ENCODE measurements around the gene ETFBKMT. TPM values are rescaled to one million over a fixed set of nuclear protein-coding genes. Genes with fewer than 3 reads are reported as not detected.

Gene ETFBKMT
- total and polyA plus RNA-seq, 2 of the 4 experiments (the other 2 are of a cell fraction), result 1.2 to 2.5 TPM

DNA sequence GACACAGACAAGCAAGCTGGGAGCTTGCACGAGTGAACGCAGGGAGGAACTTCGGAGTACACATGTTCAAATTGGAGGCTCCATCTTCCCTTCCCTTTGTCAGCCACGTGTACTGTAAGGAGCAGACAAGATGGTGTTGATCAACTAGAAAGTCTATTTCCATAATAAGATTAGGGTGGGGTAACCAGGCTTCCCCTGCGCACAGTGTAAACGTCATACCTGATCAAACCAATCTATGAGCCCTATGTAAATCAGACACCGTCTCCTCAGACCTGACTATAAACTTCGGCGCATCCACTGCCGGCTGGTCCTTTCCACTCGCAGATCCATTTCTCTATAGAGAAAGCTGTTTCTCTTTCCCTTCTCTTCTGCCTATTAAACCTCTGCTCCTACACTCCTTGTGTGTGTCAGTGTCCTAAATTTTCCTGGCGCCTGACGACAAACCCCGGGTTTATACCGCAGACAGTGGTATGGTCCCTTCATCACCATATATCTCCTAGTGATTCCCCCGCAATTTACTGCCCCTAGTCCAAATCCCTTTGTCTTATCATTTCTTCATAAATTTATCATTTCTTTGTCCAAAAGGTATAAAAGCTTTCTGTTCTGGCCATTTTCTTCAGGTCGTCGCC is 7.5 kb upstream of the ETFBKMT start:
- Histone ChIP-seq H3K36me3 (ENCODE audit: control insufficient read depth, insufficient read depth, low read length) (no peaks in the 10 kb centered on the region), H3K9me3 (ENCODE audit: control insufficient read depth, insufficient read depth, low read length) (no peaks in the 10 kb centered on the region), H3K4me3 (ENCODE audit: insufficient read depth, low read depth, low read length) (no peak overlapping the region), H3K4ac (ENCODE audit: low read depth, low read length) (no peak overlapping the region), H2BK15ac (ENCODE audit: low read depth, low read length) (no peak overlapping the region), H2AK9ac (replicated peaks; ENCODE audit: low read depth, low read length, poor library complexity) (no peak overlapping the region), H4K91ac (ENCODE audit: insufficient read depth, low read depth, low read length) (no peak overlapping the region), H3K14ac (replicated peaks; ENCODE audit: low read depth, low read length) (no peak overlapping the region), H3K9me1 (ENCODE audit: insufficient read depth, low read length) (no peaks in the 10 kb centered on the region), H2AK5ac (ENCODE audit: low read depth, low read length) (no peak overlapping the region), H4K5ac (ENCODE audit: low read depth, low read length) (no peak overlapping the region), H3K4me2 (ENCODE audit: low read depth, low read length) (no peak overlapping the region), H2BK120ac (ENCODE audit: low read depth, low read length) (no peak overlapping the region), H3K56ac (ENCODE audit: extremely low read depth, insufficient read depth, low read length) (no peak overlapping the region), H2AFZ (replicated peaks; ENCODE audit: low read length, poor library complexity) (peak overlapping the region; percentile 58), H3K4me1 (ENCODE audit: control insufficient read depth, insufficient read depth, low read length) (peaks cover 2% of the 10 kb centered on the region; the same call in 1 of the 2 replicates), H3K23ac (ENCODE audit: low read depth, low read length) (no peak overlapping the region), H2BK5ac (ENCODE audit: low read depth, low read length, poor library complexity, severe bottlenecking) (no peak overlapping the region), H3K79me1 (ENCODE audit: low read depth in 1 of 2, low read length in 2 of 2) (no peaks in the 10 kb centered on the region), H3K27me3 (ENCODE audit: control insufficient read depth, insufficient read depth, low read length) (no peaks in the 10 kb centered on the region), H4K8ac (ENCODE audit: low read depth in 2 of 2, low read length in 2 of 2) (peak overlapping the region in 1 of 2 experiments; percentile 70; a peak in 1 of 4 replicates), H2BK20ac (ENCODE audit: low read depth, low read length) (no peak overlapping the region), H3K9ac (ENCODE audit: low read depth, low read length) (no peak overlapping the region), H3K18ac (ENCODE audit: low read depth, low read length) (no peak overlapping the region), H3K27ac (ENCODE audit: insufficient read depth, low read length) (no peak overlapping the region), H4K20me1 (ENCODE audit: insufficient read depth, low read length) (no peaks in the 10 kb centered on the region)
- CTCF ChIA-PET, result interaction anchor here (0.5 to 1.4 kb wide), 4 partner anchors 81 to 1103 kb away, joined by 3 to 6 read pairs (median 3); partner anchors contain the start of gene YARS2
- TF ChIP-seq MAFK (IDR thresholded peaks at IDR 0.05; ENCODE audit: low read depth, low read length), result no peak
- POLR2A ChIA-PET (ENCODE audit: unreplicated experiment), result no interaction called here
- ATAC-seq (ENCODE audit: low read depth) (no peak), DNase-seq (no peak)
- intact Hi-C loops (cut with micrococcal nuclease), result loop anchor here (2.0 to 10.0 kb wide), 4 partner anchors 403 to 1103 kb away; partner anchors contain the start of genes BICD1 and YARS2
- BruUV-seq (replicated peaks), result no TSS peak
- in situ Hi-C loops (cut with MboI; ENCODE audit: low sequenced_read_pairs), result loop anchor here (10.0 to 25.0 kb wide), 3 partner anchors 410 to 1035 kb away; partner anchors contain the start of gene DNM1L
- 93% methylated on average over 9 of the region's 18 CpGs; no CpG with 5 or more reads in 1 of the 2 experiments for WGBS, 2 experiments (ENCODE audit: extremely low coverage in 2 of 2, insufficient read length in 1 of 2)
- dilution Hi-C loops (cut with HindIII; ENCODE audit: low sequenced_read_pairs, unreplicated experiment), result no loop called here
